T-helper 1 cell treated with Interleukin-12 subunit alpha and Interleukin-12 subunit beta and Interleukin-4 antibody, amounts not matched to agents 30 ng/mL and 1 ng/mL, for 36 hours (primary cell): Measurements from ENCODE around the gene PRR19. TPM values are rescaled to one million over a fixed set of nuclear protein-coding genes. Genes with fewer than 3 reads are reported as not detected.
"Not testable (repeated sequence)": the region's sequence is repeated elsewhere in the genome, so short reads cannot be mapped to it uniquely, and the experiment has no call there.

Experiments used
- intact Hi-C: fragments of 100-400 bp; cut with micrococcal nuclease; formaldehyde crosslinking; loops from one replicate; pipeline ENCODE4 v1.15.1; 2024
- total RNA-seq: library from RNA; stranded (reverse); gene quantifications from 2 replicates; pipeline ENCODE4 v1.2.3, GENCODE V29; 2022

PRR19 gene
- total RNA-seq: 0.51 and 0.76 TPM in 2 replicates

GRCh38 chr19:42301646-42302203 is at the start of gene PRR19:
Gene PRR19 (plus strand): TSS chr19:42302132. CDS start chr19:42309585, 7,453 bp downstream.
- intact Hi-C loops: loop anchor here (1.0 to 2.0 kb wide), 9 partner anchors 18 to 169 kb away; partner anchors contain the start of genes DEDD2, ERF, MEGF8 and POU2F2

- intact Hi-C loops: no loop called here
These were observed 49.3 kb upstream of the PRR19 start for GRCh38 chr19:42252365-42253244.

- intact Hi-C loops: loop anchor here (2.0 kb wide), 2 partner anchors 49 to 295 kb away; partner anchors contain the start of genes PAFAH1B3, PRR19 and RABAC1
These were observed 48.5 kb upstream of the PRR19 start for GRCh38 chr19:42253245-42254088.

GRCh38 chr19:42254089-42254849 is 47.7 kb upstream of the PRR19 start:
- intact Hi-C loops: loop anchor here (2.0 kb wide), 2 partner anchors 49 to 295 kb away; partner anchors contain the start of genes PAFAH1B3, PRR19 and RABAC1

- intact Hi-C loops: loop anchor here (1.0 to 2.0 kb wide), 7 partner anchors 11 to 296 kb away; partner anchors contain the start of genes MEGF8, PAFAH1B3, PRR19 and RABAC1
These were observed 46.8 kb upstream of the PRR19 start, which contains the start of gene ERF for GRCh38 chr19:42254850-42255765. Gene ERF (minus strand): TSS chr19:42255128. CDS start chr19:42254999, 129 bp downstream.

GRCh38 chr19:42255766-42256745 is 45.9 kb upstream of the PRR19 start:
- intact Hi-C loops: loop anchor here (1.0 to 2.0 kb wide), 7 partner anchors 12 to 297 kb away; partner anchors contain the start of genes MEGF8, PAFAH1B3, PRR19 and RABAC1

- intact Hi-C loops: not testable (repeated sequence)
These were observed 44.1 kb upstream of the PRR19 start for GRCh38 chr19:42257842-42258241.

GRCh38 chr19:42261763-42262162 is 40.2 kb upstream of the PRR19 start:
- intact Hi-C loops: no loop called here

GRCh38 chr19:42266105-42266504 is 35.8 kb upstream of the PRR19 start:
- intact Hi-C loops: not testable (repeated sequence)

GRCh38 chr19:42266928-42267603 is 34.9 kb upstream of the PRR19 start:
- intact Hi-C loops: not testable (repeated sequence)

GRCh38 chr19:42267644-42268141 is 34.2 kb upstream of the PRR19 start:
- intact Hi-C loops: loop anchor here (1.0 to 2.0 kb wide), 14 partner anchors 12 to 1005 kb away; partner anchors contain the start of genes ERF, MEGF8, PAFAH1B3 and PRR19

- intact Hi-C loops: loop anchor here (1.0 to 2.0 kb wide), 14 partner anchors 13 to 1005 kb away; partner anchors contain the start of genes ERF, MEGF8, PAFAH1B3 and PRR19
These were observed 33.7 kb upstream of the PRR19 start for GRCh38 chr19:42268142-42268703.

- intact Hi-C loops: loop anchor here (1.0 to 2.0 kb wide), 14 partner anchors 14 to 1006 kb away; partner anchors contain the start of genes ERF, MEGF8, PAFAH1B3 and PRR19
These were observed 33.0 kb upstream of the PRR19 start, which contains the start of gene CIC for GRCh38 chr19:42268704-42269477. Gene CIC (plus strand): TSS chr19:42269252. CDS start chr19:42271784, 2,532 bp downstream.

GRCh38 chr19:42269478-42270345 is 32.2 kb upstream of the PRR19 start:
- intact Hi-C loops: loop anchor here (2.0 kb wide), 2 partner anchors 147 to 1007 kb away; no protein-coding TSS in a partner anchor
